K562 (cell line): Measurements from ENCODE around the gene COL5A1. TPM values are rescaled to one million over a fixed set of nuclear protein-coding genes. Genes with fewer than 3 reads are reported as not detected.
"Not testable (repeated sequence)": the region's sequence is repeated elsewhere in the genome, so short reads cannot be mapped to it uniquely, and the experiment has no call there.

Experiments
- ATAC-seq: fragments of 200-7000 bp; cut with Tn5 transposase; 3 replicates; pipeline ENCODE4 v1.9.1; 2020; ENCODE audit warnings: moderate library complexity
- BruUV-seq: library from RNA; stranded (reverse); fragments of 400-500 nt; replicated peaks from 2 replicates; lab custom pipeline; 2021; lab: Mats Ljungman, UMichigan
- CTCF ChIA-PET: fragments of 300-600 bp; formaldehyde crosslinking; extraction: SDS; loops from one replicate; lab custom pipeline; 2021; ENCODE audit warnings: low intra/inter-chr PET ratio; lab: Yijun Ruan, JAX
- POLR2A ChIA-PET: fragments of 300-600, 350-650 bp; sonication (Branson Sonifier 250); formaldehyde crosslinking; extraction: SDS; loops from one replicate; lab custom pipeline; 2021; ENCODE audit warnings: antibody characterized with exemption, inconsistent platforms; lab: Yijun Ruan, JAX
- DNase-seq, 4 experiments: peaks; one replicate each; pipeline versions ENCODE4 v3.0.0 to v3.0.0-alpha.2; 2011 to 2018; ENCODE audit warnings: low spot score in 3 of 4, mixed read lengths in 3 of 4; ENCODE audit errors: extremely low read depth in 1 of 4
- FAIRE-seq: peaks from 2 replicates; lab custom pipeline; 2011; peaks lifted over from hg19 to GRCh38; lab: Jason Lieb, UNC
- H2AFZ ChIP-seq: 2 replicates; pipeline ENCODE4 v1.6.0; 2011; ENCODE audit warnings: low read depth, low read length, control low read depth, inconsistent platforms
- H3K27ac ChIP-seq: fragments of 200-600 bp; 3 replicates; pipeline ENCODE4 v1.8.0; 2011; ENCODE audit warnings: low read depth, mild to moderate bottlenecking, control low read depth, inconsistent platforms, low read length, moderate library complexity, mixed read lengths; ENCODE audit errors: extremely low read depth
- H3K27me3 ChIP-seq, 2 experiments: fragments of 300-600 bp in 1 of 2; 2 replicates in 1 of 2; 3 replicates in 1 of 2; pipeline versions ENCODE4 v1.6.0 to v1.8.0; 2011; ENCODE audit warnings: inconsistent platforms in 2 of 2, low read length in 2 of 2, mild to moderate bottlenecking in 1 of 2, mixed read lengths in 1 of 2, moderate library complexity in 1 of 2; ENCODE audit not compliant: control insufficient read depth in 2 of 2, insufficient read depth in 2 of 2
- H3K36me3 ChIP-seq: fragments of 300-600 bp; 3 replicates; pipeline ENCODE4 v1.8.0; 2011; ENCODE audit warnings: mild to moderate bottlenecking, low read length, inconsistent platforms; ENCODE audit not compliant: control insufficient read depth, insufficient read depth
- H3K4me1 ChIP-seq, 2 experiments: fragments of 200-600 bp in 1 of 2; replicated peaks in 1 of 2; 2 replicates in 1 of 2; 3 replicates in 1 of 2; pipeline versions ENCODE4 v1.5.1 to v1.8.0; 2011; ENCODE audit warnings: inconsistent platforms in 2 of 2, low read length in 2 of 2, mild to moderate bottlenecking in 1 of 2, mixed read lengths in 1 of 2, moderate library complexity in 1 of 2; ENCODE audit not compliant: control insufficient read depth in 2 of 2, insufficient read depth in 2 of 2
- H3K4me2 ChIP-seq: 2 replicates; pipeline ENCODE4 v1.6.1; 2011; ENCODE audit warnings: low read length, control low read depth, inconsistent platforms, mixed read lengths; ENCODE audit not compliant: insufficient read depth
- H3K4me3 ChIP-seq: fragments of 200-600 bp; sonication (generic), shearing (Covaris generic); 2 replicates; pipeline ENCODE4 v1.5.1; 2016; ENCODE audit warnings: control low read depth, inconsistent platforms
- H3K79me2 ChIP-seq: fragments of 200-600 bp; 3 replicates; pipeline ENCODE4 v1.8.0; 2011; ENCODE audit warnings: low read length, inconsistent platforms; ENCODE audit not compliant: control insufficient read depth, insufficient read depth
- H3K9ac ChIP-seq, 2 experiments: 2 replicates each; pipeline versions ENCODE4 v1.6.0 to v1.6.1; 2011; ENCODE audit warnings: low read depth in 2 of 2, low read length in 2 of 2, control low read depth in 1 of 2, inconsistent platforms in 1 of 2, mild to moderate bottlenecking in 1 of 2, mixed read lengths in 1 of 2; ENCODE audit not compliant: insufficient read depth in 1 of 2
- H3K9me1 ChIP-seq: one replicate; pipeline ENCODE4 v1.6.0; 2011; ENCODE audit warnings: inconsistent platforms, mild to moderate bottlenecking, low read length, moderate library complexity; ENCODE audit not compliant: control insufficient read depth, insufficient read depth
- H3K9me3 ChIP-seq: replicated peaks from 2 replicates; pipeline ENCODE4 v1.5.1; 2011; ENCODE audit warnings: low read depth, low read length, inconsistent platforms; ENCODE audit not compliant: control insufficient read depth, insufficient read depth
- H4K20me1 ChIP-seq: replicated peaks from 2 replicates; pipeline ENCODE4 v1.6.1; 2011; ENCODE audit warnings: low read length, inconsistent platforms, mixed read lengths; ENCODE audit not compliant: control insufficient read depth, insufficient read depth
- ARNT ChIP-seq, 2 experiments: fragments of 450-650 bp; IDR thresholded peaks; 2 replicates each; pipeline ENCODE4 v1.6.1; 2016; ENCODE audit warnings: mild to moderate bottlenecking in 1 of 2
- WHSC1 ChIP-seq: IDR thresholded peaks from one replicate; pipeline ENCODE4 v1.6.1; 2012; ENCODE audit warnings: low read length, control low read depth, inconsistent platforms
- ZNF146 ChIP-seq: IDR thresholded peaks from one replicate; pipeline ENCODE4 v1.6.1; 2018; ENCODE audit warnings: missing compliant biosample characterization; ENCODE audit not compliant: unreplicated experiment
- WGBS: fragments of 100-300 bp; shearing (Covaris generic); methylation state at CpG from one replicate; pipeline ENCODE4 v1.1.6; 2016; ENCODE audit warnings: low coverage, mixed read lengths; ENCODE audit not compliant: insufficient coverage; ENCODE audit errors: missing lambda C conversion rate; 5-methylcytosine and 5-hydroxymethylcytosine counted together
- in situ Hi-C: fragments of 300-500 bp; cut with MboI; formaldehyde crosslinking; loops from 4 replicates; pipeline ENCODE4 v1.15.0; 2018; ENCODE audit warnings: inconsistent platforms, mixed read lengths
- intact Hi-C: fragments of 100-400 bp; cut with micrococcal nuclease; formaldehyde crosslinking; loops from 2 replicates; pipeline ENCODE4 v1.14.2; 2022
- polyA plus RNA-seq, 8 experiments: library from polyadenylated mRNA; depleted of rRNA in 4 of 8; stranded (reverse) in 5 of 8; unstranded in 3 of 8; fragments of >200 nt; fragmentation: Nextera tagmentation in 2 of 8; fragmentation: Illumina TruSeq in 1 of 8; extraction: Ambion mirVana in 2 of 8; extraction: Trizol in 1 of 8; gene quantifications; 2 replicates each; pipeline versions ENCODE4 v1.2.1 to v1.2.3, GENCODE V29; 2011 to 2014; ENCODE audit warnings: inconsistent platforms in 1 of 8, missing spikeins in 1 of 8
- total RNA-seq, 7 experiments: library from RNA; depleted of rRNA in 6 of 7; stranded (reverse); fragments of >200 nt in 6 of 7; fragmentation: Illumina TruSeq in 2 of 7; extraction: Trizol in 2 of 7; gene quantifications; 2 replicates each; pipeline versions ENCODE4 v1.2.1 to v1.2.3, GENCODE V29; 2011 to 2021; ENCODE audit warnings: low replicate concordance in 1 of 7

COL5A1 gene
- total and polyA plus RNA-seq, 9 of the 15 experiments (the other 6 are each of a cell fraction or from before 2014, with no cell fraction given) = under 0.01 to 0.13 (median 0.04) TPM; not detected in 6

GRCh38 chr9:134857451-134857850, 215.8 kb downstream of the COL5A1 start:
- DNase-seq, FAIRE-seq, H3K79me2 ChIP-seq, H4K20me1 ChIP-seq, H3K4me1 ChIP-seq, CTCF ChIA-PET, H3K4me2 ChIP-seq, H3K4me3 ChIP-seq, intact Hi-C loops, H3K9ac ChIP-seq, BruUV-seq, H2AFZ ChIP-seq, in situ Hi-C loops, H3K9me3 ChIP-seq, H3K27ac ChIP-seq, H3K36me3 ChIP-seq, H3K9me1 ChIP-seq, ATAC-seq, POLR2A ChIA-PET: not testable (repeated sequence)
- peak; percentile 23 for TF ChIP-seq ZNF146 (CRISPR knock-in tag)
- H3K27me3 ChIP-seq = peaks cover 0 to 15% of the 10 kb centered on the region in 2 experiments; a peak in 2 of 5 replicates
- 6% methylated on average over 2 of the region's 2 CpGs for WGBS

GRCh38 chr9:134858051-134858841, 216.6 kb downstream of the COL5A1 start:
- TF ChIP-seq ARNT (IDR thresholded peaks at IDR 0.05) (no peak), WHSC1 (no peak)
- Histone ChIP-seq H3K4me2 (no peak overlapping the region), H3K36me3 (no peaks in the 10 kb centered on the region), H3K27ac (no peak overlapping the region), H3K9me1 (no peaks in the 10 kb centered on the region), H3K9me3 (no peaks in the 10 kb centered on the region), H4K20me1 (0 out of 2 replicates have a peak, but pooled peaks cover 3% of the 10 kb centered on the region), H3K4me1 (no peaks in the 10 kb centered on the region), H3K4me3 (no peak overlapping the region), H3K9ac (no peak overlapping the region), H2AFZ (no peak overlapping the region), H3K79me2 (no peaks in the 10 kb centered on the region; the same call in 2 of the 3 replicates), H3K27me3 (peaks cover 0 to 15% of the 10 kb centered on the region in 2 experiments; a peak in 2 of 5 replicates)
- no peak for DNase-seq
- no peak for ATAC-seq
- no TSS peak for BruUV-seq
- in situ Hi-C loops = no loop called here
- POLR2A ChIA-PET = no interaction called here
- FAIRE-seq = no peak
- intact Hi-C loops = no loop called here
- CTCF ChIA-PET = no interaction called here
- 0% methylated on average over 11 of the region's 11 CpGs for WGBS
